Endothelial cell of umbilical vein (primary cell): ENCODE measurements around the gene SFTPB. TPM values are rescaled to one million over a fixed set of nuclear protein-coding genes. Genes with fewer than 3 reads are reported as not detected.

ENCODE experiments used
- BruUV-seq: library from RNA; stranded (reverse); fragments of 400-500 nt; replicated peaks from 2 replicates; lab custom pipeline; 2021; lab: Mats Ljungman, UMichigan
- CTCF ChIA-PET: fragments of 300-600, 350-600 bp; sonication (Branson Sonifier 250); formaldehyde crosslinking; loops from one replicate; lab custom pipeline; 2021; ENCODE audit warnings: antibody characterized with exemption, inconsistent platforms; lab: Charles Lee
- POLR2A ChIA-PET: fragments of 300-600, 350-600 bp; sonication (Branson Sonifier 250); formaldehyde crosslinking; loops from one replicate; lab custom pipeline; 2021; ENCODE audit warnings: antibody characterized with exemption, inconsistent platforms; lab: Charles Lee
- DNase-seq: peaks from one replicate; pipeline ENCODE4 v3.0.0-alpha.2; 2011; ENCODE audit warnings: low read depth, low spot score
- FAIRE-seq: peaks from 2 replicates; lab custom pipeline; 2011; peaks lifted over from hg19 to GRCh38; lab: Jason Lieb, UNC
- H2AFZ ChIP-seq: 2 replicates; pipeline ENCODE4 v1.6.0; 2012; ENCODE audit warnings: low read depth, low read length, control low read depth, inconsistent platforms
- H3K27ac ChIP-seq: 2 replicates; pipeline ENCODE4 v1.5.1; 2011; ENCODE audit warnings: low read depth, mild to moderate bottlenecking, control low read depth, low read length, moderate library complexity; ENCODE audit not compliant: insufficient read depth
- H3K27me3 ChIP-seq, 2 experiments: 2 replicates each; pipeline versions ENCODE4 v1.6.0 to v1.6.1; 2011; ENCODE audit warnings: low read length in 2 of 2, mixed read lengths in 1 of 2; ENCODE audit not compliant: control insufficient read depth in 2 of 2, insufficient read depth in 2 of 2
- H3K36me3 ChIP-seq, 2 experiments: 2 replicates in 1 of 2; 3 replicates in 1 of 2; pipeline ENCODE4 v1.5.1; 2011; ENCODE audit warnings: low read length in 2 of 2, mild to moderate bottlenecking in 1 of 2, moderate library complexity in 1 of 2; ENCODE audit not compliant: control insufficient read depth in 2 of 2, insufficient read depth in 2 of 2; ENCODE audit errors: extremely low read depth in 1 of 2
- H3K4me1 ChIP-seq: 3 replicates; pipeline ENCODE4 v1.5.1; 2011; ENCODE audit warnings: mild to moderate bottlenecking, low read length; ENCODE audit not compliant: control insufficient read depth, insufficient read depth; ENCODE audit errors: extremely low read depth
- H3K4me2 ChIP-seq: 2 replicates; pipeline ENCODE4 v1.6.1; 2011; ENCODE audit warnings: low read length, control low read depth, mixed read lengths; ENCODE audit not compliant: insufficient read depth
- H3K4me3 ChIP-seq, 3 experiments: fragments of 200-600 bp in 1 of 3; sonication (generic), shearing (Covaris generic) in 1 of 3; replicated peaks in 1 of 3; 2 replicates each; pipeline ENCODE4 v1.5.1; 2011 to 2016; ENCODE audit warnings: control low read depth in 3 of 3, low read length in 3 of 3, mild to moderate bottlenecking in 2 of 3, inconsistent platforms in 1 of 3, low read depth in 1 of 3, moderate library complexity in 1 of 3; ENCODE audit not compliant: insufficient read depth in 1 of 3
- H3K79me2 ChIP-seq: 2 replicates; pipeline ENCODE4 v1.6.0; 2012; ENCODE audit warnings: low read length, inconsistent platforms; ENCODE audit not compliant: control insufficient read depth, insufficient read depth
- H3K9ac ChIP-seq: replicated peaks from 2 replicates; pipeline ENCODE3; 2011; ENCODE audit warnings: low read length, control low read depth; ENCODE audit not compliant: insufficient read depth; ENCODE audit errors: extremely low read depth
- H3K9me1 ChIP-seq: replicated peaks from 3 replicates; pipeline ENCODE4 v1.6.0; 2011; ENCODE audit warnings: mild to moderate bottlenecking, low read length; ENCODE audit not compliant: control insufficient read depth, insufficient read depth; ENCODE audit errors: extremely low read depth
- H3K9me3 ChIP-seq: replicated peaks from 2 replicates; pipeline ENCODE4 v1.5.1; 2012; ENCODE audit warnings: low read length, inconsistent platforms; ENCODE audit not compliant: control insufficient read depth, insufficient read depth
- H4K20me1 ChIP-seq: replicated peaks from 2 replicates; pipeline ENCODE3; 2011; ENCODE audit warnings: mild to moderate bottlenecking, low read length; ENCODE audit not compliant: control insufficient read depth, insufficient read depth; ENCODE audit errors: extremely low read depth
- CTCF ChIP-seq, 2 donors: IDR thresholded peaks; 1 replicate in 1 of 2; 2 replicates in 1 of 2; pipeline ENCODE4 v1.5.1; 2011; ENCODE audit warnings: low read length in 2 of 2, mild to moderate bottlenecking in 2 of 2, moderate library complexity in 2 of 2, control low read depth in 1 of 2, inconsistent platforms in 1 of 2, low read depth in 1 of 2; ENCODE audit not compliant: insufficient read depth in 1 of 2; ENCODE audit errors: extremely low read depth in 1 of 2
- EZH2 ChIP-seq: IDR thresholded peaks from 2 replicates; pipeline ENCODE4 v1.6.1; 2012; ENCODE audit warnings: borderline replicate concordance, low read depth, mild to moderate bottlenecking, moderate library complexity, low read length, inconsistent platforms; ENCODE audit not compliant: severe bottlenecking
- FOS ChIP-seq: IDR thresholded peaks from 2 replicates; pipeline ENCODE4 v1.6.1; 2011; ENCODE audit warnings: mild to moderate bottlenecking, low read length, moderate library complexity, borderline replicate concordance; ENCODE audit not compliant: insufficient read depth
- GATA2 ChIP-seq: IDR thresholded peaks from 2 replicates; pipeline ENCODE4 v1.7.0; 2011; ENCODE audit warnings: low read depth, mild to moderate bottlenecking, moderate library complexity, mixed read lengths, low read length; ENCODE audit not compliant: insufficient read length, insufficient read depth
- JUN ChIP-seq: IDR thresholded peaks from 2 replicates; pipeline ENCODE4 v1.6.1; 2011; ENCODE audit warnings: borderline replicate concordance, low read depth; ENCODE audit not compliant: insufficient read length, insufficient read depth
- MYC ChIP-seq: IDR thresholded peaks from one replicate; pipeline ENCODE4 v1.6.1; 2011; ENCODE audit warnings: mild to moderate bottlenecking, low read depth, low read length
- POLR2A ChIP-seq: IDR thresholded peaks from 2 replicates; pipeline ENCODE4 v1.6.1; 2012; ENCODE audit warnings: low read depth, mild to moderate bottlenecking, control low read depth, low read length
- POLR2AphosphoS5 ChIP-seq: IDR thresholded peaks from 2 replicates; pipeline ENCODE4 v1.6.1; 2012; ENCODE audit warnings: low read depth, mild to moderate bottlenecking, control low read depth, low read length, moderate library complexity; ENCODE audit not compliant: insufficient read depth
- dilution Hi-C: fragments of 300-500 bp; cut with MboI; formaldehyde crosslinking; loops from one replicate; pipeline ENCODE4 v1.15.0; 2019; ENCODE audit warnings: low sequenced_read_pairs; ENCODE audit not compliant: extremely low pct_ligation_motif_present
- intact Hi-C: fragments of 100-400 bp; cut with micrococcal nuclease; formaldehyde crosslinking; loops from one replicate; pipeline ENCODE4 v1.10.0; 2022
- polyA plus RNA-seq, 4 experiments: library from polyadenylated mRNA; depleted of rRNA in 3 of 4; stranded (reverse) in 3 of 4; unstranded in 1 of 4; fragments of >200 nt; gene quantifications; 2 replicates each; pipeline versions ENCODE4 v1.2.1 to v1.2.3, GENCODE V29; 2011 to 2012; ENCODE audit warnings: missing spikeins in 1 of 4
- total RNA-seq: library from RNA; stranded (reverse); gene quantifications from 2 replicates; pipeline ENCODE4 v1.2.3, GENCODE V29; 2021
- TF ChIP-seq, protein P1 (sequence below): IDR thresholded peaks from 2 replicates; pipeline ENCODE4 v1.6.1; 2011; ENCODE audit not compliant: insufficient read depth, insufficient read length

Gene SFTPB
- total and polyA plus RNA-seq, 2 donors (not counting 3 experiments of a cell fraction or from before 2014, with no cell fraction given): not detected

DNA sequence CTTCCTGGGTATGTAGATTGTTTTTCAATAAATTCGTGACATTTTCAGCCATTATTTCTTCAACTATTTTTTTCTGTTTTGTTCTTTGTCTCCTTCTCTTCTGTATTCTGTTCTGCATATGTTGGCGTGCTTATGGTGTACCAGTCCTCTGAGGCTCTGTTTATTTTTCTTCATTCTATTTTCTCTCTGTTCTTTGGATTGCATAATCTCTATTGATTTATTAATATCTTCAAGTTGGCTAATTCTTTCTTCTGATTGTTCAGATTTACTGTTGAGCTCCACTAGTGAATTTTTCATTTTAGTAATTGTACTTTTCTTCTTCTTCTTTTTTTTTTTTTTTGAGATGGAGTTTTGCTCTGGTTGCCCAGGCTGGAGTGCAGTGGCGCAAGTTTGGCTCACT, 36.0 kb upstream of the SFTPB start:
- Histone ChIP-seq H3K9me1 (no peaks in the 10 kb centered on the region), H3K9me3 (no peaks in the 10 kb centered on the region), H4K20me1 (no peaks in the 10 kb centered on the region), H3K36me3 (no peaks in the 10 kb centered on the region), H3K4me2 (no peak overlapping the region), H3K27ac (no peak overlapping the region), H2AFZ (no peak overlapping the region), H3K9ac (no peak overlapping the region), H3K27me3 (no peaks in the 10 kb centered on the region), H3K4me3 (no peak overlapping the region), H3K79me2 (no peaks in the 10 kb centered on the region), H3K4me1 (peaks cover 18% of the 10 kb centered on the region)
- dilution Hi-C loops: loop anchor here (25.0 kb wide), 1 partner anchor 108 kb away; no protein-coding TSS in a partner anchor
- DNase-seq (no peak), FAIRE-seq (no peak)
- intact Hi-C loops: loop anchor here (1.0 kb wide), 1 partner anchor 47 kb away; no protein-coding TSS in a partner anchor
- POLR2A ChIA-PET: no interaction called here
- TF ChIP-seq POLR2AphosphoS5: no peak
- TF ChIP-seq, protein P1, sequence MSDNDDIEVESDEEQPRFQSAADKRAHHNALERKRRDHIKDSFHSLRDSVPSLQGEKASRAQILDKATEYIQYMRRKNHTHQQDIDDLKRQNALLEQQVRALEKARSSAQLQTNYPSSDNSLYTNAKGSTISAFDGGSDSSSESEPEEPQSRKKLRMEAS: no peak
- no peak for TF ChIP-seq GATA2
- CTCF ChIA-PET: interaction anchor here (0.6 to 8.8 kb wide), 7 partner anchors 10 to 100 kb away, joined by 3 to 138 read pairs (median 4); no protein-coding TSS in a partner anchor
- no TSS peak for BruUV-seq

DNA sequence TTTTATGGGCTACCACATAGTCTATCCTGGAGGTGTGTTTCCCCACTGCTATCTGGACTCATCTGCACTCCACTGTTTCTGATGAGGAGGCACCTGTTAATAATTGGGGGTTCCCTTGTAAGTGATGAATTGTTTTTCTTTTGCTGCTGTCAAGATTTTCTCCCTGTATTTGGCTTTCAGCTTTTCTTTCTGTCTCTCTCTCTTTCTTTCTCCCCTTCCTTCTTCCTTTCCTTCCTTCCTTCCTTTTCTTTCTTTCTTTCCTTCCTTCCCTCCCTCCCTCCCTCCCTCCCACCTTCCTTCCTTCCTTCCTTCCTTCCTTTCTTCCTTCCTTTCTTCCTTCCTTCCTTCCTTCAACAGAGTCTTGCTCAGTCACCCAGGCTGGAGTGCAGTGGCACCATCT, 35.3 kb upstream of the SFTPB start:
- FAIRE-seq: peak; percentile 18
- Histone ChIP-seq H3K4me1 (peaks cover 18% of the 10 kb centered on the region), H2AFZ (no peak overlapping the region), H3K36me3 (no peaks in the 10 kb centered on the region), H3K9ac (no peak overlapping the region), H3K9me1 (no peaks in the 10 kb centered on the region), H4K20me1 (no peaks in the 10 kb centered on the region), H3K27me3 (no peaks in the 10 kb centered on the region), H3K79me2 (no peaks in the 10 kb centered on the region), H3K4me3 (no peak overlapping the region), H3K9me3 (no peaks in the 10 kb centered on the region), H3K4me2 (no peak overlapping the region), H3K27ac (no peak overlapping the region)
- TF ChIP-seq, protein P1: no peak
- no peak for TF ChIP-seq MYC
- no peak for TF ChIP-seq CTCF (IDR thresholded peaks at IDR 0.05; ENCODE audit: extremely low read depth in 1 of 2, insufficient read depth in 1 of 2, low read depth in 1 of 2, low read length in 2 of 2)
- TF ChIP-seq POLR2AphosphoS5: no peak
- no peak for TF ChIP-seq JUN
- no peak for TF ChIP-seq GATA2
- no peak for TF ChIP-seq EZH2
- TF ChIP-seq FOS: no peak
- no peak for TF ChIP-seq POLR2A
- ChIA-PET CTCF (interaction anchor here (6.3 to 8.8 kb wide), 3 partner anchors 24 to 67 kb away, joined by 103 to 138 read pairs (median 137); no protein-coding TSS in a partner anchor), POLR2A (no interaction called here)
- DNase-seq: no peak
- BruUV-seq: no TSS peak
- dilution Hi-C loops: loop anchor here (25.0 kb wide), 1 partner anchor 109 kb away; no protein-coding TSS in a partner anchor
- intact Hi-C loops: no loop called here
